Heart left ventricle (tissue), 13 donors: ENCODE measurements around the gene BTBD16.

ENCODE experiments used
- POLR2A ChIP-seq, 2 donors: fragments of 450-650 bp; IDR thresholded peaks; one replicate each; pipeline ENCODE4 v1.6.1; 2017; ENCODE audit warnings: antibody characterized with exemption in 2 of 2, mild to moderate bottlenecking in 2 of 2, moderate library complexity in 2 of 2
- TF ChIP-seq, protein P1 (sequence below), 12 donors: fragments of 200-600 bp; sonication (generic) in 4 of 12; IDR thresholded peaks; one replicate each; pipeline versions ENCODE4 v1.5.0 to v1.8.0; 2018 to 2022; ENCODE audit warnings: antibody characterized with exemption in 12 of 12, mild to moderate bottlenecking in 5 of 12
- donor health status: ischemic (EF 13 %, LVEDD 7.1; RV severe dilation, severe dysfunction).
- donor health status: DM: no; HTN: yes; CAD: no.
- donor health status: DM: no; HTN: no; CAD: no.
- donor health status: ischemic (EF 25% LVEDD 6.9; RV normal size, moderate dysfunction).
- donor health status: ischemic (EF 25% LVEDD 5.7; RV mildly dilated, moderate dysfunction).
- donor health status: ischemic (EF 35%, LVEDD 5.7; RV mildly dilated, moderate dysfunction).
- donor health status: nonischemic (EF 11% LVEDD 7.7; RV severe dilation, severe dysfunction).
- donor health status: DM: yes; HTN: yes; CAD: no.
- donor health status: PGD.
- donor health status: ischemic (EF 29% LVEDD 5.4; RV normal size, mild dysfunction).
- donor health status: nonischemic (EF 23%, LVEDD 6.1; RV moderate dilation, normal function).

DNA sequence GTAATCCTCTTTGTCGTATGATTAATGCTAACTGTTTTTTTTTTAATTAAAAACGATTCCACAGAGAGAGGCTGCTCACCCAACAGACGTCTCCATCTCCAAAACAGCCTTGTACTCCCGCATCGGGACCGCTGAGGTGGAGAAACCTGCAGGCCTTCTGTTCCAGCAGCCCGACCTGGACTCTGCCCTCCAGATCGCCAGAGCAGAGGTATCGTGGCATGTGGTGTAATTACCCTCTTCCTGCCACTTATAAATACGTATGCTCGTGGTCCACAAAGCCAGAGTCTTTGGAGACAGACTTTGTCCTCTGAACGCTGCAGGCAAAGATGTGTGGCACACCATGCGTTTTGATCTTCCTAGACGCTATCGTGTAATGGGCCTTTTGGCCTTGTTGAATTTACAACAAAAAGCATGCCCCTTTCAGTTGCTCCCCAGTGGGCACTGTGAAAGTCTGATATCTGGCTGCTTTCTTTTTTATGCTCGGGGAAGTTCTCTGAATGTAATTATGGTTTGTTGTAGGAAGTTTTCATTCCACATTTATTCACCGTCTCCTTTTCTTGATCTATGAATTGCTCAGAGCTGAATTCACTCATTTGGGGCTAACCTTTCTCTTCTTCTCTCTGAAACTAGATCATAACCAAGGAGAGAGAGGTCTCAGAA, 33.6 kb upstream of the BTBD16 start:
- TF ChIP-seq, protein P1, sequence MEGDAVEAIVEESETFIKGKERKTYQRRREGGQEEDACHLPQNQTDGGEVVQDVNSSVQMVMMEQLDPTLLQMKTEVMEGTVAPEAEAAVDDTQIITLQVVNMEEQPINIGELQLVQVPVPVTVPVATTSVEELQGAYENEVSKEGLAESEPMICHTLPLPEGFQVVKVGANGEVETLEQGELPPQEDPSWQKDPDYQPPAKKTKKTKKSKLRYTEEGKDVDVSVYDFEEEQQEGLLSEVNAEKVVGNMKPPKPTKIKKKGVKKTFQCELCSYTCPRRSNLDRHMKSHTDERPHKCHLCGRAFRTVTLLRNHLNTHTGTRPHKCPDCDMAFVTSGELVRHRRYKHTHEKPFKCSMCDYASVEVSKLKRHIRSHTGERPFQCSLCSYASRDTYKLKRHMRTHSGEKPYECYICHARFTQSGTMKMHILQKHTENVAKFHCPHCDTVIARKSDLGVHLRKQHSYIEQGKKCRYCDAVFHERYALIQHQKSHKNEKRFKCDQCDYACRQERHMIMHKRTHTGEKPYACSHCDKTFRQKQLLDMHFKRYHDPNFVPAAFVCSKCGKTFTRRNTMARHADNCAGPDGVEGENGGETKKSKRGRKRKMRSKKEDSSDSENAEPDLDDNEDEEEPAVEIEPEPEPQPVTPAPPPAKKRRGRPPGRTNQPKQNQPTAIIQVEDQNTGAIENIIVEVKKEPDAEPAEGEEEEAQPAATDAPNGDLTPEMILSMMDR (IDR thresholded peaks at IDR 0.05) = no peak
- TF ChIP-seq POLR2A (IDR thresholded peaks at IDR 0.05) = no peak
